HepG2 (cell line): ENCODE data around the gene PLEKHS1.

Experiments
- CTCF ChIP-seq: sonication (generic); formaldehyde crosslinking; IDR thresholded peaks from 2 replicates; pipeline ENCODE4 v1.5.0; 2020; ENCODE audit warnings: mild to moderate bottlenecking, missing genetic modification reagents, moderate library complexity
- EP300 ChIP-seq, 3 experiments: sonication (generic) in 1 of 3; formaldehyde crosslinking in 1 of 3; IDR thresholded peaks; 2 replicates each; pipeline versions ENCODE4 v1.5.1 to v1.6.1; 2011 to 2020; ENCODE audit warnings: low read depth in 2 of 3, low read length in 2 of 3, borderline replicate concordance in 1 of 3, improper control_type of control experiment in 1 of 3, mild to moderate bottlenecking in 1 of 3, missing genetic modification reagents in 1 of 3, moderate library complexity in 1 of 3
- NCOA2 ChIP-seq: sonication (generic); formaldehyde crosslinking; IDR thresholded peaks from 2 replicates; pipeline ENCODE4 v1.8.0; 2022; ENCODE audit warnings: inconsistent platforms
- NR3C1 ChIP-seq: sonication (generic); formaldehyde crosslinking; IDR thresholded peaks from 2 replicates; pipeline ENCODE4 v1.4.0; 2020; ENCODE audit warnings: missing genetic modification reagents
- REST ChIP-seq, 2 experiments: IDR thresholded peaks; 2 replicates each; pipeline ENCODE4 v1.6.1; 2011 to 2012; ENCODE audit warnings: low read length in 2 of 2, borderline replicate concordance in 1 of 2, low read depth in 1 of 2, mild to moderate bottlenecking in 1 of 2, moderate library complexity in 1 of 2
- TAF1 ChIP-seq: sonication (generic); formaldehyde crosslinking; IDR thresholded peaks from 2 replicates; pipeline ENCODE4 v1.4.0; 2020; ENCODE audit warnings: missing genetic modification reagents
- TP53 ChIP-seq: sonication (generic); formaldehyde crosslinking; conservative IDR thresholded peaks from 2 replicates; pipeline ENCODE4 v1.4.0; 2020; ENCODE audit warnings: missing genetic modification reagents
- ZFP36 ChIP-seq: fragments of 150-350 bp; IDR thresholded peaks from 2 replicates; pipeline ENCODE4 v1.6.1; 2018; ENCODE audit warnings: borderline replicate concordance, low read length, low read depth; ENCODE audit not compliant: partially characterized antibody
- ZNF414 ChIP-seq: sonication (generic); formaldehyde crosslinking; IDR thresholded peaks from 2 replicates; pipeline ENCODE4 v1.5.0; 2020; ENCODE audit warnings: missing genetic modification reagents
- ZNF512 ChIP-seq: sonication (generic); formaldehyde crosslinking; IDR thresholded peaks from 2 replicates; pipeline ENCODE4 v1.4.0; 2020; ENCODE audit warnings: mild to moderate bottlenecking, missing genetic modification reagents
- ZNF570 ChIP-seq: sonication (generic); formaldehyde crosslinking; IDR thresholded peaks from 2 replicates; pipeline ENCODE4 v1.4.0; 2020; ENCODE audit warnings: mild to moderate bottlenecking, missing genetic modification reagents, borderline replicate concordance
- ZNF7 ChIP-seq: IDR thresholded peaks from 2 replicates; pipeline ENCODE4 v1.6.1; 2016; ENCODE audit warnings: missing biosample characterization, missing genetic modification reagents
- TF ChIP-seq, protein P1 (sequence below): sonication (generic); formaldehyde crosslinking; IDR thresholded peaks from 2 replicates; pipeline ENCODE4 v1.4.0; 2020; ENCODE audit warnings: missing genetic modification reagents, borderline replicate concordance

- TF ChIP-seq NR3C1 (no peak), EP300 (IDR thresholded peaks at IDR 0.05; ENCODE audit: low read depth in 2 of 2, low read length in 2 of 2) (no peak), EP300 (CRISPR knock-in tag; IDR thresholded peaks at IDR 0.05; ENCODE audit: borderline replicate concordance) (no peak), NCOA2 (CRISPR knock-in tag) (no peak), TP53 (CRISPR knock-in tag) (no peak), ZNF512 (no peak), ZNF414 (CRISPR knock-in tag) (no peak), REST (IDR thresholded peaks at IDR 0.05; ENCODE audit: borderline replicate concordance in 1 of 2, low read depth in 1 of 2, low read length in 2 of 2) (no peak), TAF1 (CRISPR knock-in tag) (no peak), ZNF570 (CRISPR knock-in tag) (no peak), CTCF (CRISPR knock-in tag) (no peak), ZNF7 (CRISPR knock-in tag) (no peak), ZFP36 (no peak)
- TF ChIP-seq, protein P1, sequence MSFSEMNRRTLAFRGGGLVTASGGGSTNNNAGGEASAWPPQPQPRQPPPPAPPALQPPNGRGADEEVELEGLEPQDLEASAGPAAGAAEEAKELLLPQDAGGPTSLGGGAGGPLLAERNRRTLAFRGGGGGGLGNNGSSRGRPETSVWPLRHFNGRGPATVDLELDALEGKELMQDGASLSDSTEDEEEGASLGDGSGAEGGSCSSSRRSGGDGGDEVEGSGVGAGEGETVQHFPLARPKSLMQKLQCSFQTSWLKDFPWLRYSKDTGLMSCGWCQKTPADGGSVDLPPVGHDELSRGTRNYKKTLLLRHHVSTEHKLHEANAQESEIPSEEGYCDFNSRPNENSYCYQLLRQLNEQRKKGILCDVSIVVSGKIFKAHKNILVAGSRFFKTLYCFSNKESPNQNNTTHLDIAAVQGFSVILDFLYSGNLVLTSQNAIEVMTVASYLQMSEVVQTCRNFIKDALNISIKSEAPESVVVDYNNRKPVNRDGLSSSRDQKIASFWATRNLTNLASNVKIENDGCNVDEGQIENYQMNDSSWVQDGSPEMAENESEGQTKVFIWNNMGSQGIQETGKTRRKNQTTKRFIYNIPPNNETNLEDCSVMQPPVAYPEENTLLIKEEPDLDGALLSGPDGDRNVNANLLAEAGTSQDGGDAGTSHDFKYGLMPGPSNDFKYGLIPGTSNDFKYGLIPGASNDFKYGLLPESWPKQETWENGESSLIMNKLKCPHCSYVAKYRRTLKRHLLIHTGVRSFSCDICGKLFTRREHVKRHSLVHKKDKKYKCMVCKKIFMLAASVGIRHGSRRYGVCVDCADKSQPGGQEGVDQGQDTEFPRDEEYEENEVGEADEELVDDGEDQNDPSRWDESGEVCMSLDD = no peak
Observed at GRCh38 chr10:113712755-113713639, 38.5 kb upstream of the PLEKHS1 start.
